GM04503 (cell line): ENCODE measurements around the gene CST7.
"Not testable (repeated sequence)": the region's sequence is repeated elsewhere in the genome, so short reads cannot be mapped to it uniquely, and the experiment has no call there.

Experiments used
- DNase-seq: peaks from one replicate; pipeline ENCODE4 v3.0.0-alpha.2; 2012; ENCODE audit warnings: low read depth

The CST7 gene, protein sequence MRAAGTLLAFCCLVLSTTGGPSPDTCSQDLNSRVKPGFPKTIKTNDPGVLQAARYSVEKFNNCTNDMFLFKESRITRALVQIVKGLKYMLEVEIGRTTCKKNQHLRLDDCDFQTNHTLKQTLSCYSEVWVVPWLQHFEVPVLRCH

DNA sequence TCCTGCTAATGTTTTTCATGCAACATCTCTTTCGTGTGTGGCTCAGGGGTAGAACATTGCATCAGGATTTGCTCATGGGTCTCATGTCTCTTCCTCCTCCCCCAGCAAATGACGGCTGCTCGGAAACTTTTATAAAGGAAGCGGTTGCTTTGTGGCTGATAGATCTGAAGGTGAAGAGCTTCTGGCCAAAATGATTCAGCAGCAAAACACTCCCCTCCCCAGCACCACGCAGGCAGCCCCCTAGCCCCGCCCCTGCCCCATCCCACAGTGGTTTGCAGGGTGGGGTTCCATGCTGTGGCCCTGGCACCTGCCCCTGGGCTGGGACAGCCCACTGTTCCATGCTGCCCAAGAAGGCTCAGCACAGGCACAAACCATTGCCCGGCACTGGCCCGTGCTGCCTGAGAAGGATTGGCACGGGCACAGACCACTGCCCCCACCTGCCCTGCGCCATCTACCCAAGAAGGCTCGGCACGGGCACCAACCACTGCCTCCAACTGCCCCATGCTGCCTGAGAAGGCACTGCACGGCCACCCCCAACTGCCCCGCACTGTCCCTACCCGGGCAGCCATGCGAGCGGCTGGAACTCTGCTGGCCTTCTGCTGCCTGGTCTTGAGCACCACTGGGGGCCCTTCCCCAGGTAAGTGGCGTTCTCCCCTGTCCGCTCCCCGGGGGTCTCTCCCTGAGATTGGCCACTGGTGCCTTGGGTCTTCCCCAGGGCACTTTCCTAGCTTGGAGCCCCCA is at the start of gene CST7:
CST7 (plus strand) TSS at position 331 of the 741 bp plus-strand sequence; CDS start at position 568, 237 bp downstream.
- no peak for DNase-seq

DNA sequence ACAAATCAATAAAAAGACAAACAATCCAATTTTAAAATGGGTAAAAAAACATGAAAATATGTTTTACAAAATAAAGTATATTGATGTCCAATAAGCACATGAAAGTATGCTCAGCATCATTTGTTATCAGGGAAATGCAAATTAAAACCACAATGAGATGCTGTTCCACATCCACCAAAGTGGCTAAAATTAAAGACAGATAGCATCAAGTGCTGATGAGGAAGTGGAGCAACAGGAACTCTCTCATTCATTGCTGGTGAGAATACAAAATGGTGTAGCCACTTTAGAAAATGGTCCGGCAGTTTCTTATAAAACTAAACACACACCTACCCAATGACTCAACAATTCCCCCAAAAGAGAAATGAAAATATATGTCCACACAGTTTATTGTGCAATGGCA is 42.3 kb upstream of the CST7 start:
- no peak for DNase-seq

DNA sequence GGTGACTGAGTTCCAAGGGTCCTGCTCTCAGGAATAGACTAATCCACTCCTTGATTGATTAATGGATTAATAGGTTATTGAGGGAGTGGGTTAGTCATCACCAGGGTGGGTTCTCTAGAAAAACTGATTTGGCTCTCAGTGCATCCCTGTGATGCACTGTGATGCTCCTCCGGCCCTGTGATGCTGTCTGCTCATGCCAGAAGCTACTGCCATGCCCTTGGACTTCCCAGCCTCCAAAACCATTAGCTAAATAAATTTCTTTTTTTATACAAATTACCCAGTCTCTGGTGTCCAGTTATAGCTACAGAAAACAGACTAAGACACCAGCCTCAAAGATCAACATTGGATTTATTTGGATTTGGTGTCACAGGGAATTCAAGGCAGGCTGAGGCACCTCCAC is 40.4 kb upstream of the CST7 start:
- DNase-seq: no peak

DNA sequence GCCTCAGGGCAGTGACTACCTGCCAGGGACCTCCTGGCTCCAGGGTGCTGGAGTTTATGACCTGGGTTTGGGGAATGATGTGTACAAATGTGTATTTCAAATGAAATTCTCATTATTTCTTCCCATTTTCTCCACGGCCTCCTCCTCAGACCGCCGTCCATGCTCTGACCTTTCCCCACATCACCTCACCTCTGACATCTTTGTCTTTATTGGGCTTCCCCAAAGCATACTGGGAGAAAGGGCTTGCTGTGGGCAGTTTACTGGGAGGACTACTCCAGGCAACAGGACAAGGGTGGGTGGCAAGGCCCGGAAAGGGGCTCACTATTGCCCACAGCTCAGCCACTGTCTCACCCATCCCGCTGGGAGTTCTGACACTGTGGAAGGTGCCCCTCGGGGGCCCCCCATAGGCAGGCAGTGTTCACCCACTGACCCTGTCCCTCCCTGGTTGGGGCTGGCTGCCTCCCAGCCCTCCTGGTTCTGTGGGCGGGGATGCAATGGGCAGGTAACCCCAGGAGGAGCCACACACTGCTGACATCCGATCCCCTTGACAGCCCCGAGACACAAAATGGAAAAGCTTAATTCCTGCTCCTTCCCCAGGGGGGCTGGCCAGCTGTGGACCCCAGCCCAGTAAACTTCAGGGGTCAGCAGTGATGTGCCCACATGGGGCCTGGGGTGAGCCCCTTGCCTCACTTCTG is 39.8 kb upstream of the CST7 start:
- no peak for DNase-seq

DNA sequence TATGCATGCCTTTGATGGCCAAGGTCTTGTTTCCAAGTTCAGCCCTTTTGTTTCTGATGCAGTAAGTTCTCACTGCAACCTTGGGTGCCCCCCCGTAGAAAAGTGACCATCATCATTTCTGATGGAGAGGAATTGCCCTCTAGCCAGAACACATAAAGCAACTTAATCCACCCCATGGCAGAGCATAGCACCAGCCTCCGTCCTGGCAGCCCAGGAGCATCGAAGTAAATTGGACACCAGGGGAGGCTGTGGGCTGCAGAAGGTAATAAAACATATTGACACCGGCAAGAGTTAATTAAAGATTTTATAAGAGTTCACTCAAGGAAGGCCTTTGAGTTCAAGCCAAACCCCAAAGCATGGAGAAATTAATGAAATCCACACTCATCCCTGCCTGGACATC is 39.2 kb upstream of the CST7 start:
- no peak for DNase-seq

DNA sequence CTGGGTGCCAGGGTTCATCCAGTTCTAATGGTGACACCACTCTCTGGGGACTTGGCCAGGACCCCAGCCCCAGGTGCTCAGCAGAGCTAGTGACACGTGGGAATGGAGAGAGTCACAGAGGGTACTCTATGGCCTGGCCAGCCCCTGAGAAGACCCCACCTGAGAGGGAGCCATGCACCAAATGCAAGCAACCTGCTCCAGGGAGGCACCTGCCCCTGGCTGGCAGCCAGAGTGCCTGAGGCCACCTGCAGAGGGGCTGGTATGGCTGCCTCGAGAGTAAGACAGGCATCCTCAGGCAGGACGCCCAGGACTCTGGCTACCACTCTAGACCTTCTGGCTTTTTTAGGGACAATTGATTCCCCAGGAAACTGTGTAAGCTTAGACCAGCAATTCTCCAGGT is 38.6 kb upstream of the CST7 start:
- DNase-seq: no peak

DNA sequence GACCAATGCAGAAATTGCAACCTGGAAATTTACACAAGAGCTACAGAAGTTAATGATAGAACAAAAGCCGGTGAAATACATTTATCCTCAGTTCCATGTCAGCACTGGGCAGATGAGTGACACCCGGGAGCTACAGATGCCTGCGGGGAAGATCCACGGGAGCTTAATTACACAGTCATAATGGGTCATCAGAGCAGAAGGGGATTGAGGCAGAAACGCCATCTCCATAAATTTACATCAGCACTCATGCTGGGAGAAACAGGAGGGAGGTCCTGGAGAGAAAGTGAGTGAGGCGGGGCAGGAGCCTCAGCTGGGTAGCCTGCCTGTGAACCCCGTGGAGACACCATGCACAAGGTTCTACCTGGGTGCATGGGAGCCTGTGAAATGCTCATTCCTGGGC is 37.6 kb upstream of the CST7 start:
- no peak for DNase-seq

DNA sequence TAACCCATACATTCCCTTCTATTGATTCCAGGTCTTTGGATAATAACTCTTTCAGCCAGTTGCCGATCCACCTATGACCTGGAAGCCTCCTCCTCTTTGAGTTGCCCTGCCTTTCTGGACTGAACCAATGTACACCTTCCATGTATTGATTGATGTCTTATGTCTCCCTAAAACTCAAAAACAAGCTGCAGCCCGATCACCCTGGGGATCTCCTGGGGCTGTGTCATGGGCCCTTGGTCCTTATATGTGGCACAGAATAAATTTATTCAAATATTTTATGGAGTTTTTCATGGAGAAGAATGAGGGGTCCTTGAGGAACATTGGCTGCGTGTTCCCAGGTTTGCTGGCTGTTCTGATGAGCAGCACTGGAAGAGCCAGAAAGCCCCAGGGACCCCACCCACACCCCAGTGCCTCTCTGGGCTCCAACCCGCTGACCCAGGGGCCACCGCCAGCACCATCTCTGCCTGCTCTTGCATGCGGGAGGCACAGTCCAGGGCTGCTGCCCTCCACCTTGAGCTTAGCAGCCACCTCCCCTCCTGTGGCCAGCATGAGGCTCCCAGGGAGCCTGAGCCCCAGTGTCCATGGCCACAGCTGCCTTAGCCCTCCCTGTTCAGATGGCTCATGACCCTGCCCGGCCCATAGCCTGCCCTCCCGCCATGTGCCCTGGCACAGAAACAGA is 36.5 kb upstream of the CST7 start:
- DNase-seq: no peak

DNA sequence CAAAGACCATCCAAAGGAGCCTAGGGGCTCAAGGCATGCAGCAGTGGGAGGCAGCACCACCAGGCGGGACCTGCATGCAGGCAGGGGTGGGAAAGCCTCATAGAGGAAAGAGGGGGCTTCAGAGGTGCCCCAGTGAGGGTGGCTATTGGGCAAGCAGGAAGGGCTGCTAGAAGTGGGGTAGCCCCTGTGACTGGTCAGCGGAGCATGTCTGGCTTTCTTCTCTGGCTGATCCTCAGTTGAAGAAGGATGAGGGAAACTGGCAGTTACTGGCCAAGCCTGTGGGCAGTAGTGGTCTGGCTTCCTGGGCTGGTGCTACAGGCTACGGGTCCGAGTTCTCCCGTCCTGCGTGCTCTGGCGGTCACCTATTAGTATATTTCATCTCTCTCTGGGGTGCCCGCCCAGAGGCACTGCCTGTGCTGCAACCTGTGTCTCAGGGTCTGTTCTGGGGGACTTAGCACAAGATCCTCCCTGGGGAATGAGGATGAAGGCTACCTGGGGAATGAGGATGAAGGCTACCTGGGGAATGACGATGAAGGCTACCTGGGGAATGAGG is 35.9 kb upstream of the CST7 start:
- no peak for DNase-seq

DNA sequence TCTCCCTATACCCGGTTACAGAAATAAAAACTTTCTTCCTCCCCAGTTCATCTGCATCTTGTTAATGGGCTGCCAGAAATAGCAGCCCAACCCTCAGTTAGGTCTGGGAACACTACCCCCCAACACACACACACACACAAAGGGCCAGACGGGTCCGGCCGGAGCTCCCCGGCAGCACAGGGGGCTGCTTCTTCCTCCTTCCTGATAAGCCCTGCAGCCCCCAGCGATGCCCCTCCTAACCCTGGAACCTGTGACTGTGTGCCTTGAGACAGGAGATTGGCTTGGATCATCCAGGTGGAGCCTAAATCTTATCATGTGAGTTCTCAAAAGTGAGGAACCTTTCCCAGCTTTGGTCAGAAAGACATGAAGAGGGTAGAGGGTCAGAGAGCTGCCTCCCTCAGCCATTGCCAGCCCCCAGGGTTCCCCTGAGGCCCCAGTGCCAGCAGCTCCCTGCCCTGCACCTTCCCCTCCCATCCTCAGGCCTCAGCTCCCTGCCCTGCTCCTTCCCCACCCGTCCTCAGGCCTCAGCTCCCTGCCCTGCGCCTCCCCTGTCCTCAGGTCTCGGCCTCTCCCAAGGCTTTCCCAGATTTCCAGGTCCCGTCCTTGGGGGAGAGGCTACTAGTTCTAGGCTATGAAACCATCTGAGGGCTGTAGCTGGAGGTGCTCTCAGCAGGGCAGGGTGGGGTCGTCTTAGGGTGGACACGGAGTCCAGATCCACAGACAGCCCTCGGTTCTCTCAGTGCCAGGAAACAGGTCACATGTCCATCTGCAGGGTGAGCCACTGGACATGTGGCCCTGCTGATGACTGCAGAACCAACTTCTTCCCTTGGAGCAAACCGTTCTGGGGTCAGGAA is 34.5 kb upstream of the CST7 start:
- DNase-seq: no peak

DNA sequence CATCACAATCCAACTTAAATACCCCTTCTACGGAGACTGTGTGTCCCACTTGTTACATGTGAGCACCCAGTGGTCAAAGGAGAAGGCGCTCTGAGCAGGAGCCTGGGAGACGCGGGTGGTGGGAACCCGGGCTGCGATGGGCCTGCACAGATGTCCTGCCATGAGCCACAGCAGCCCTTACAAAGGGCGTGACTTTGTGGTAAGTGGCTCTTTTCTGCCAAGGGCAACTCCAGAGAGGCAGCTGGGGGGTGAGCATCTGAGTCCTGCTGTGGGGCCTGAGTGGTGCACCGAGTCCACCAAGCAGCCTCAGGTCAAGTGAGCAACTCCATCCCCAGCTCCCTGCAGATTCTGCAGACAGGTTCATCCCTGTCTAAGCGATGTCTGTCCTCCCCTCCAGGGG is 33.6 kb upstream of the CST7 start:
- no peak for DNase-seq

DNA sequence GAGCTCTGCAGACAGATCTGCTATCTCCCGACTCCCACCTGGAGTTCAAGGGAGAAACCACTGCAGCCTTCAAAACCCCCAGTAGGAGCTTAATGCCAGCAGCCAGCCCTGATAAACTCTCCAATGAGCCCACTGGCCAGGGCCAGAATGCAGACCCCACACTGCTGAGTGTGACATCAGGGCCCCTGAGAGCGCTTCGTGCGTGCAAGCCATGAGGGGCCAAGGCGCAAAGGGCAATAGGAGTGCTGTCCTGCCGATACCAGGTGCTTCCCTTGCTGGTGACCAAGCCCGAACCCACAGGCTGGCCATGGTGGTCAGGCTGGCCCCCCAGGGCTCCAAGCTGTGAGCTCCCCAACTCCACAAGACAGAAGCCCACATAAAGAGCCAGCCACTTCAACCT is 33.2 kb upstream of the CST7 start:
- DNase-seq: no peak

DNA sequence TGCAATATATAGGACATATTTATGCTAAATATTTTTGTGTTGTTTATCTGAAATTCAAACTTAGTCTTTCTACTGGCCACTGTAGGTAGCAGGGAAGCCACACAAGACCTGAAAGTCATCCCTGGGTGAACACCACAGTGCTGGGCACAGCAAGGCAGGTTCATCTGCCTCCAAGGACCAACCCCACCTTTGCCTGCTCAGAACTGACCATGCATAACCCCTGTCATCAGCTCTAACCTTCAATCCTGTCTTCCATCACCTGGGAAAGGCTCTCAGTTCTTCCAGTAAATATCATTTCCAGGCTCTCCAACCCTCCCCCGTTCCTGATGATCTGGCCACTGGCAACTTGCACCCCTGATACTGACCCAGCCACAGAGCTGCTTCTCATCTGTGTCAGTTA is 32.7 kb upstream of the CST7 start:
- no peak for DNase-seq

DNA sequence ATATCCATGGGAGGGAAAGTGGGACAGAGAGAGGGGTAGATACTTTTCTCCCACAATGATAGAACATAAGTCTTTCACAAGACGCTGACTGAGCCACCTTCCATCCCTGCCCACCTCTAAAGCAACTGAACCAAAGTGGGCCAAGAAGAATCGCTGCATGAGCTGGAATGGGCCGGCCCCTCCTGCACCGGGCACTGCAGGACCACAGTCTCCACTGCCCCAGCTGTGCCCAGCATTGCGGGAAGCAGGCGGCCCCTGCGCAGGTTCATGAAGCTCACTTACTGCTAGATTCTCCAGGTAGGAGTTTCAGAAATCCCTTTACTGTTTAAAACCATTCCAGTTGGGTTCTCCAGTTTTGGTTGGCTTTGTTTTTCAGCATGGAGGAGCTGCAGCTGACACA is 32.0 kb upstream of the CST7 start:
- no peak for DNase-seq

DNA sequence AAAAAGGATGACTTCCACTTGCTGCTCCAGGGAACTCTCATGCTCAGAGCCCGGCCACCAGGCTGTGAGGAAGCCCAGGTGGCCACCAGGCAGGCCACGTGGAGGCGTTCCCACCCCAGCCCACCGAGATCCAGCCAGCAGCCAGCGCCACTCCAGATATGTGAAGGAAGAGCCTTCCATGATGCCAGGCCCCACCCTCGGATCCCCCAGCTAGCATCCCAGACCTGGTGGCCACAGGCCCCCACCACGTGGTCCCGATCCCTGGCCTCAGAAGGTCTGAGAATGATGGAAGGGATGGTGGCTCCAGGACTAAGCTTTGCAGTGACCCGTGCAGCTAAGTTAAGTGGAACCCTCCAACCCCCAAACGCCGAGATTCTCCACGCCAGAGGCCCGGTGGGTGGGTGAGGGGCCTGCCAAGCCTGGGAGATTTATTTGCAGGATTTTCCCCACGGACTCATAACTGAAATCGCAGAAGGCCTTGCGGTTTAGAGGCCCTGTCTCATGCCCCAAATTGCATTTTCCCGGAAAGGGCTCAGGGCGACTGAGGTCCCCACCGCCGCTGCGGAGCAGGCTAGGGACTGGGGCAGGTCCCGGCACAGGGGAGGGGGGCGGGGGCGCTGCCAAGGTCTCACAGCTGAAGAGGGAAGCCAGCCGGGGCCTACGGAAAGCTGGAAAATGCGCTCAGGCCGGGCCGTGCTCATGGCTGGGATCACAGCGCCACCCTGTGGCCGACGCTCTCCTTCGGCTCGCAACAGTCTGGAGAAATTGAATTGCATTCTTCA is 31.1 kb upstream of the CST7 start:
- DNase-seq: no peak

DNA sequence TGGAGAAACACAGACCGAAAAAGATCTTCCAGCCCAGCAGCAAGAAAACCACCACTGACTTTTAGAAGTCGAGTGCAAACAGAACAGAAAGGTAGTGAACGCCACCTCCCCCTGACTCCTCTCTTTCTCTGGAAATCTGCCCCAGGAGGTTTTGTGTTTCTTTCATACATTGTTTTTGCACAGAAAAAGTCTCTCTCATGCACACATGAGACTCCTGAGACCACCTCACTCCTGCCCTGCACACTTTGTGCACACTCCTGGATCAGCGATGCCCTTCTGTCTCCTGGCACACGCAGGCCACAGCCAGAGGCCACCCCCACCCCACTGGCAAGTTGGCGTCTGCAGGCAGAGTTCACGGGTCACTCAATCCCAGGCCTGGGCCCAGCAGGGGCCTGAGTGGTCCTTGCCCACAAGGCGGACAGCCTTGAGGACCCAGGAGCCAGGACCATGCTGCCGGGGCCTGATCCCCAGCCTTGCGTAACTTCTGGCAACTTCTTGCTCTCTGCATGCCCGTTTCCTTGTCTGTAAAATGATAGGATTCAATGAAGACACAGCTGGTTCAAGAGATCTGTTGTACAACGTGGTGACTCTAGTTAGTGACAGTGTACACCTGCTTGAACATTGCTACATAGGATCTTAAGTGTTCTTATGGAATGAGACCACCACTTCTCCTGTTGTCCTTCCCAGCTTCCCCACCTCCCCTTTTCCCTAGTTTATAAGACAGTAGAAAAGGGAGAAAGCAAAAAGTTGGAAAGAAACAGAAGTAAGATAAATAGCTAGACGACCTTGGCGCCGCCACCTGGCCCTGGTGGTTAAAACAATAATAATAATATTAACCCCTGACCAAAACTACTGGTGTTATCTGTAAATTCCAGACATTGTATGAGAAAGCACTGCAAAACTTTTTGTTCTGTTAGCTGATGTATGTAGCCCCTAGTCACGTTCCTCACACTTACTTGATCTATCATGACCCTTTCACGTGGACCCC is 30.2 kb upstream of the CST7 start:
- no peak for DNase-seq

DNA sequence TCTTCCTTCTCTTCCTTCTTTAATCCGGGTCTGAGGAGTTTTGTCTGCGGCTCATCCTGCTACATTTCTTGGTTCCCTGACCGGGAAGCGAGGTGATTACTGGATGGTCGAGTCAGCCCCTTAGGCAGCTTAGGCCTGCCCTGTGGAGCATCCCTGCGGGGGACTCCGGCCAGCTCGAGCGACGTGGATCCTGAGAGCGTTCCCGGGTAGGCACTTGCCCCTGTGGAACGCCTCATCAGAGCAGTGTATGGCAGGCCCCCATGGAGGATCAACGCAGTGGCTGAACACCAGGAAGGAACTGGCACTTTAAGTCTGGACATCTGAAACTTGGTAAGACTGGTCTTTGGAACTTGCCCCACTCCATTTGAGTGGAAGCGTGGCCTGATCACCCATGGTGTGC is 29.4 kb upstream of the CST7 start:
- DNase-seq: not testable (repeated sequence)

DNA sequence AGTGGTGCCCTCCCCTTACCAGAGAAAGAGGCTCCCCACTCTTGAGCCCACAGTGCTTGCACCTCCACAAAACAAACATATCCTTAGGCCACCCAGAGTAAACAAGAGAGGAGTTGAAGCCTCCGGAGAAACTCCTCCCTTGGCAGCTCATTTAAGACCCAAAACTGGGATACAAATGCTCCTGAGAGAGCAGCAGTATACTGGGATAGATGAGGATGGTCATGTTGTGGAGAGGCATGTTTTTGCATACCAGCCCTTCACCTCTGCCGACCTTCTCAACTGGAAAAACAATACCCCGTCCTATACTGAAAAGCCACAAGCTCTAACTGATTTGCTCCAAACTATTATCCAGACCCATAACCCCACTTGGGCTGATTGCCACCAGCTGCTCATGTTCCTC is 28.4 kb upstream of the CST7 start:
- not testable (repeated sequence) for DNase-seq

DNA sequence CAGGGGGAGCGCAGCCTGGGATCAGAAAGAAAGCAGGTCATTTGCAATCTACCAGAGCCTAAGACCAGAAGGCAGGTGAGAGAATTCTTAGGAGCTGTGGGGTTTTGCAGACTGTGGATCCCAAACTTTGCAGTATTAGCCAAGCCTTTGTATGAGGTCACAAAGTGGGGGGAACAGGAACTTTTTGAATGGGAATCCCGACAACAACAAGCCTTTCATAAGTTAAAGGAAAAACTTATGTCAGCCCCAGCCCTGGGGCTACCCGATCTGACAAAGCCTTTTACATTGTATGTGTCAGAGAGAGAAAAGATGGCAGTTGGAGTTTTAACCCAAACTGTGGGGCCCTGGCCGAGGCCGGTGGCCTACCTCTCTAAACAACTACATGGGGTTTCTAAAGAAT is 19.8 kb upstream of the CST7 start:
- not testable (repeated sequence) for DNase-seq
